A673 (cell line): ENCODE results near the gene RAPGEF5. TPM values are rescaled to one million over a fixed set of nuclear protein-coding genes. Genes with fewer than 3 reads are reported as not detected.
A peak's percentile ranks its signal among the peaks of the same experiment; 100 is the strongest.

Source experiments
- BruUV-seq: library from RNA; stranded (reverse); fragments of 400-500 nt; replicated peaks from 2 replicates; lab custom pipeline; 2021; lab: Mats Ljungman, UMichigan
- CTCF ChIA-PET: fragments of 300-600 bp; sonication (Branson Sonifier 250); formaldehyde crosslinking; loops from one replicate; lab custom pipeline; 2022; ENCODE audit warnings: antibody characterized with exemption; lab: Charles Lee
- POLR2A ChIA-PET: fragments of 300-600 bp; sonication (Branson Sonifier 250); formaldehyde crosslinking; loops from one replicate; lab custom pipeline; 2022; ENCODE audit warnings: antibody characterized with exemption; ENCODE audit not compliant: low non-redundant PET; lab: Charles Lee
- DNase-seq: peaks from one replicate; pipeline ENCODE4 v3.0.0-alpha.2; 2015; ENCODE audit warnings: low spot score
- H3K27ac ChIP-seq: fragments of 200-600 bp; sonication (generic); 2 replicates; pipeline ENCODE4 v1.5.1; 2016; ENCODE audit warnings: mixed run types, low read depth, mild to moderate bottlenecking, mixed read lengths, antibody characterized with exemption, low read length; ENCODE audit not compliant: poor library complexity, severe bottlenecking
- H3K27me3 ChIP-seq: fragments of 200-600 bp; sonication (generic); replicated peaks from 2 replicates; pipeline ENCODE4 v1.6.1; 2017; ENCODE audit warnings: mixed run types, low read depth, mild to moderate bottlenecking, mixed read lengths, antibody characterized with exemption, low read length; ENCODE audit not compliant: insufficient read depth, poor library complexity
- H3K36me3 ChIP-seq: fragments of 200-600 bp; sonication (generic); 2 replicates; pipeline ENCODE4 v1.6.1; 2016; ENCODE audit warnings: mixed run types, mild to moderate bottlenecking, mixed read lengths, antibody characterized with exemption, low read length; ENCODE audit not compliant: insufficient read depth, poor library complexity, severe bottlenecking
- H3K4me1 ChIP-seq: fragments of 200-600 bp; sonication (generic); 2 replicates; pipeline ENCODE4 v1.6.1; 2017; ENCODE audit warnings: mixed run types, mild to moderate bottlenecking, mixed read lengths, antibody characterized with exemption, low read length; ENCODE audit not compliant: insufficient read depth, poor library complexity, severe bottlenecking
- H3K4me3 ChIP-seq: fragments of 200-600 bp; sonication (generic); 2 replicates; pipeline ENCODE4 v1.5.1; 2016; ENCODE audit warnings: low read depth, mixed run types, mild to moderate bottlenecking, mixed read lengths, low read length; ENCODE audit not compliant: poor library complexity, severe bottlenecking
- H3K9me3 ChIP-seq: fragments of 200-600 bp; sonication (generic); 2 replicates; pipeline ENCODE4 v1.6.1; 2016; ENCODE audit warnings: mixed run types, low read depth, mild to moderate bottlenecking, mixed read lengths, antibody characterized with exemption, low read length; ENCODE audit not compliant: poor library complexity, severe bottlenecking
- EZH2 ChIP-seq: fragments of 200-600 bp; sonication (generic); IDR thresholded peaks from 2 replicates; pipeline ENCODE4 v1.6.1; 2017; ENCODE audit warnings: borderline replicate concordance, low read depth, mild to moderate bottlenecking, mixed read lengths, antibody characterized with exemption, low read length; ENCODE audit not compliant: poor library complexity, severe bottlenecking
- intact Hi-C: fragments of 100-400 bp; cut with micrococcal nuclease; formaldehyde crosslinking; loops from one replicate; pipeline ENCODE4 v1.10.0; 2022; ENCODE audit not compliant: unreplicated experiment
- total RNA-seq: library from RNA; stranded (reverse); gene quantifications from 2 replicates; pipeline ENCODE4 v1.2.3, GENCODE V29; 2021
- TF ChIP-seq, protein P1 (sequence below): fragments of 300-800, 200-600 bp; sonication (generic); conservative IDR thresholded peaks from 2 replicates; pipeline ENCODE4 v1.5.1; 2017; ENCODE audit warnings: low read depth, mild to moderate bottlenecking, antibody characterized with exemption, low read length, moderate library complexity, mixed read lengths

RAPGEF5 gene
- total RNA-seq, 1 experiment from 2014 or later, result 10.7 TPM

DNA sequence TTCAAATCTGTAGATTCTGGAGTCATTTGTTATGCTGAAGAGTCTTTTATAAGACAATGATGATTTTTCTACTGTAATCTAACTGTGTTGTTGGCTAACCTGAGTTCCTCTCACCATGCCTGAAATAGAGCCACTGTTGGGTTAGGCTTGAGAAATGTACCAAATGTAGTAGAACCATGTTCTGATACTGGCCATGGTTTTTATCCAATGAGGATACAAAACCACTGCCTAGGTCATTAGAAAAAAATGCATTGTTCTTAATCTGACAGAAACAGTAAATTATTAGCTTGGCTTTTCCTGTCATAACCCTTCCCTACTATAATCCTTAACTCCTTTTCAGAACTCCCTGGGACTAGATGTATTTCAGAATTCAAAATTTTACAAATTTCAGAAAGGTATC lies 86.6 kb downstream of the RAPGEF5 start:
- Histone ChIP-seq H3K27ac (no peak overlapping the region), H3K9me3 (no peaks in the 10 kb centered on the region), H3K4me1 (peaks cover 44% of the 10 kb centered on the region), H3K4me3 (no peak overlapping the region), H3K36me3 (no peaks in the 10 kb centered on the region), H3K27me3 (no peaks in the 10 kb centered on the region)
- TF ChIP-seq, protein P1, sequence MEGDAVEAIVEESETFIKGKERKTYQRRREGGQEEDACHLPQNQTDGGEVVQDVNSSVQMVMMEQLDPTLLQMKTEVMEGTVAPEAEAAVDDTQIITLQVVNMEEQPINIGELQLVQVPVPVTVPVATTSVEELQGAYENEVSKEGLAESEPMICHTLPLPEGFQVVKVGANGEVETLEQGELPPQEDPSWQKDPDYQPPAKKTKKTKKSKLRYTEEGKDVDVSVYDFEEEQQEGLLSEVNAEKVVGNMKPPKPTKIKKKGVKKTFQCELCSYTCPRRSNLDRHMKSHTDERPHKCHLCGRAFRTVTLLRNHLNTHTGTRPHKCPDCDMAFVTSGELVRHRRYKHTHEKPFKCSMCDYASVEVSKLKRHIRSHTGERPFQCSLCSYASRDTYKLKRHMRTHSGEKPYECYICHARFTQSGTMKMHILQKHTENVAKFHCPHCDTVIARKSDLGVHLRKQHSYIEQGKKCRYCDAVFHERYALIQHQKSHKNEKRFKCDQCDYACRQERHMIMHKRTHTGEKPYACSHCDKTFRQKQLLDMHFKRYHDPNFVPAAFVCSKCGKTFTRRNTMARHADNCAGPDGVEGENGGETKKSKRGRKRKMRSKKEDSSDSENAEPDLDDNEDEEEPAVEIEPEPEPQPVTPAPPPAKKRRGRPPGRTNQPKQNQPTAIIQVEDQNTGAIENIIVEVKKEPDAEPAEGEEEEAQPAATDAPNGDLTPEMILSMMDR, result no peak
- TF ChIP-seq EZH2, result no peak
- intact Hi-C loops, result no loop called here
- POLR2A ChIA-PET, result no interaction called here
- no TSS peak for BruUV-seq
- DNase-seq, result no peak
- CTCF ChIA-PET, result no interaction called here

DNA sequence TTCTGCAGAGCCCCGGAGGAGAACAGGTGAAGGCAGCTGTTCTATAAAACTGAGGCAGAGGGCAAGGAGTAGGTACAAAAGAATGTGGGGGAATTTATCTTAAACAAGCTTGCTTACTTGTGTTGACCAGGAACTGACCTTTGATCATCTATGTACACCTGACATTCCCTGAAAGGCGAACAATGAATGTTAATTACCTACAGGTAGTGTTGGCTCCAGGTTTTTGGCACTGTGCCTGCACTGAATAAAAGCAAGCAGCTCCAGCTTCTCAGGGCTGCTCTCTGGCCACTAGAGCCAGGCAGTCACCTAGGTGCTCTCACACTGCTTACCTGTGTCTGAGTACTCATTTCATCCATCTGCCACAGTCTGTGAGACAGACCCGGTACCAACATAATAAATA lies 87.0 kb downstream of the RAPGEF5 start:
- Histone ChIP-seq H3K36me3 (no peaks in the 10 kb centered on the region), H3K4me3 (no peak overlapping the region), H3K4me1 (peaks cover 44% of the 10 kb centered on the region), H3K27me3 (no peaks in the 10 kb centered on the region), H3K9me3 (no peaks in the 10 kb centered on the region), H3K27ac (no peak overlapping the region)
- intact Hi-C loops, result no loop called here
- no TSS peak for BruUV-seq
- TF ChIP-seq, protein P1, result no peak
- TF ChIP-seq EZH2, result no peak
- no peak for DNase-seq
- POLR2A ChIA-PET, result no interaction called here
- CTCF ChIA-PET, result no interaction called here

DNA sequence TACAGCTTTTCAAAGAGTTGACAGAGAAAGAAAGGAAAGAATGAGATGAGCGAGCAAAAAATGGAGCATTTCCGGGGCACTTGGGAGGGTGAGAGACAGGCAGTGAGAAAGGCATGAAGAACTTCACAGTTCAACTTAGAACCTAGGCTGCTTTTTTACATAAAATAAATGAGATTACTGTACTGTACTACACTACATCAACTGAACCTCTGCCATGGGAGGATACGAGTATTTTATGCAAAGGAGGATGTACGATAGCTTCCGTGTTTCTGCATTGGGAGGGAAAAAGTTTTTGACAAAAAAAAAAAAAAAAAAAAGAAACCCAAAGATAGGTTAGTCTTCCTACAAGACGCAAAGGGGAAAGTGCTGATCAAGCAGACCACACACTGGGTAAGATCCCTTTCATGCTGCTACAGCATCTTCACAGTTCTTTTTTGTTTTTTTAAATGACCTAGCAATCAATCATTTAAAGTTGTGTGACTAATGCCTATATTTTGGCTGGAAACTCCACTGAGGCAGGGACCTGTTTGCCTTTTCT lies 88.0 kb downstream of the RAPGEF5 start:
- POLR2A ChIA-PET, result no interaction called here
- no TSS peak for BruUV-seq
- no peaks in the 10 kb centered on the region for H3K36me3 ChIP-seq
- CTCF ChIA-PET, result interaction anchor here (0.6 kb wide), 1 partner anchor 149 kb away, joined by 3 read pairs; no protein-coding TSS in a partner anchor
- TF ChIP-seq, protein P1, result no peak
- TF ChIP-seq EZH2, result no peak
- H3K9me3 ChIP-seq, result no peaks in the 10 kb centered on the region
- H3K27ac ChIP-seq, result peak overlapping the region; percentile 64
- peak overlapping the region; percentile 17 for H3K4me3 ChIP-seq
- intact Hi-C loops, result no loop called here
- H3K4me1 ChIP-seq, result peaks cover 44% of the 10 kb centered on the region
- H3K27me3 ChIP-seq, result no peaks in the 10 kb centered on the region
- DNase-seq, result peak; percentile 46
